SK-N-SH (cell line): ENCODE data around the gene AKAP6. TPM values are rescaled to one million over a fixed set of nuclear protein-coding genes. Genes with fewer than 3 reads are reported as not detected.

Experiments
- CTCF ChIA-PET: fragments of 300-600, 350-600 bp; formaldehyde crosslinking; extraction: SDS; loops from one replicate; lab custom pipeline; 2021; lab: Yijun Ruan, JAX
- POLR2A ChIA-PET: fragments of 350-600 bp; sonication (Branson Sonifier 250); formaldehyde crosslinking; extraction: SDS; loops from one replicate; lab custom pipeline; 2020; ENCODE audit warnings: antibody characterized with exemption, inconsistent platforms; lab: Yijun Ruan, JAX
- DNase-seq: peaks from one replicate; pipeline ENCODE4 v3.0.0; 2012
- H2AFZ ChIP-seq: fragments of 200-600 bp; sonication (generic); 2 replicates; pipeline ENCODE4 v1.8.1; 2016; ENCODE audit warnings: antibody characterized with exemption, mild to moderate bottlenecking, low read depth
- H3F3A ChIP-seq: fragments of 200-600 bp; sonication (generic); replicated peaks from 2 replicates; pipeline ENCODE3; 2016; ENCODE audit warnings: antibody characterized with exemption, mild to moderate bottlenecking; ENCODE audit not compliant: insufficient read depth
- H3K27ac ChIP-seq, 2 experiments: fragments of 200-500 bp in 1 of 2; fragments of 200-600 bp in 1 of 2; sonication (Bioruptor generic) in 1 of 2; sonication (generic), shearing (Covaris generic) in 1 of 2; 2 replicates each; pipeline versions ENCODE4 v1.5.1 to v1.6.1; 2014 to 2016; ENCODE audit warnings: low read depth in 2 of 2, inconsistent platforms in 1 of 2, low read length in 1 of 2, mild to moderate bottlenecking in 1 of 2, mixed read lengths in 1 of 2
- H3K27me3 ChIP-seq: fragments of 200-600 bp; sonication (generic), shearing (Covaris generic); 2 replicates; pipeline ENCODE4 v1.6.1; 2016; ENCODE audit warnings: mixed run types; ENCODE audit not compliant: insufficient read depth
- H3K36me3 ChIP-seq, 2 experiments: fragments of 200-500 bp in 1 of 2; fragments of 200-600 bp in 1 of 2; sonication (Bioruptor generic) in 1 of 2; sonication (generic) in 1 of 2; replicated peaks in 1 of 2; 2 replicates each; pipeline versions ENCODE3 to v1.5.1; 2014 to 2016; ENCODE audit warnings: low read length in 1 of 2, mild to moderate bottlenecking in 1 of 2; ENCODE audit not compliant: insufficient read depth in 2 of 2, control insufficient read depth in 1 of 2
- H3K4me1 ChIP-seq, 2 experiments: fragments of 200-500 bp in 1 of 2; fragments of 200-600 bp in 1 of 2; sonication (Bioruptor generic) in 1 of 2; sonication (generic), shearing (Covaris generic) in 1 of 2; 2 replicates each; pipeline versions ENCODE4 v1.5.1 to v1.6.1; 2014 to 2016; ENCODE audit warnings: low read depth in 1 of 2, low read length in 1 of 2, mixed run types in 1 of 2; ENCODE audit not compliant: insufficient read depth in 2 of 2, control insufficient read depth in 1 of 2
- H3K4me2 ChIP-seq: fragments of 200-600 bp; sonication (generic), shearing (Covaris generic); 2 replicates; pipeline ENCODE4 v1.6.1; 2017; ENCODE audit warnings: mixed run types
- H3K4me3 ChIP-seq, 2 experiments: fragments of 200-500 bp in 1 of 2; fragments of 200-600 bp in 1 of 2; sonication (Bioruptor generic) in 1 of 2; sonication (generic), shearing (Covaris generic) in 1 of 2; 2 replicates each; pipeline versions ENCODE4 v1.5.1 to v1.8.1; 2014 to 2016; ENCODE audit warnings: low read depth in 2 of 2, inconsistent platforms in 1 of 2, low read length in 1 of 2, mild to moderate bottlenecking in 1 of 2, mixed read lengths in 1 of 2, moderate library complexity in 1 of 2
- H3K79me2 ChIP-seq: fragments of 200-600 bp; sonication (generic); 2 replicates; pipeline ENCODE4 v1.8.1; 2017; ENCODE audit warnings: mild to moderate bottlenecking; ENCODE audit not compliant: insufficient read depth
- H3K9ac ChIP-seq: fragments of 200-600 bp; sonication (generic); 2 replicates; pipeline ENCODE4 v1.6.1; 2017; ENCODE audit warnings: mixed run types
- H3K9me2 ChIP-seq: fragments of 200-600 bp; sonication (generic); 2 replicates; pipeline ENCODE4 v1.6.1; 2017; ENCODE audit warnings: mixed run types
- H3K9me3 ChIP-seq: fragments of 200-600 bp; sonication (generic); 2 replicates; pipeline ENCODE4 v1.6.1; 2017; ENCODE audit warnings: mixed run types, mild to moderate bottlenecking, moderate library complexity
- H4K20me1 ChIP-seq: fragments of 200-600 bp; sonication (generic); 2 replicates; pipeline ENCODE4 v1.6.1; 2017; ENCODE audit warnings: mild to moderate bottlenecking, mixed run types; ENCODE audit not compliant: insufficient read depth
- ELF1 ChIP-seq: IDR thresholded peaks from 2 replicates; pipeline ENCODE4 v1.4.0; 2012
- EP300 ChIP-seq, 2 experiments: IDR thresholded peaks; 2 replicates each; pipeline versions ENCODE4 v1.4.0 to v1.6.1; 2012; ENCODE audit warnings: borderline replicate concordance in 1 of 2, low read depth in 1 of 2, low read length in 1 of 2
- EZH2phosphoT487 ChIP-seq: fragments of 200-600 bp; sonication (generic); IDR thresholded peaks from 2 replicates; pipeline ENCODE4 v1.6.1; 2017; ENCODE audit warnings: low read depth, mixed run types, mild to moderate bottlenecking, antibody characterized with exemption, moderate library complexity, borderline replicate concordance
- FOSL2 ChIP-seq: IDR thresholded peaks from 2 replicates; pipeline ENCODE4 v1.4.0; 2012; ENCODE audit warnings: low read depth, mild to moderate bottlenecking, moderate library complexity, borderline replicate concordance
- IRF3 ChIP-seq: fragments of 150-350 bp; IDR thresholded peaks from 2 replicates; pipeline ENCODE4 v1.6.1; 2016; ENCODE audit warnings: mild to moderate bottlenecking, low read depth, low read length
- JUND ChIP-seq: IDR thresholded peaks from 2 replicates; pipeline ENCODE4 v1.4.0; 2012
- MAX ChIP-seq: IDR thresholded peaks from 2 replicates; pipeline ENCODE4 v1.4.0; 2012; ENCODE audit warnings: low read depth
- NRF1 ChIP-seq: IDR thresholded peaks from 2 replicates; pipeline ENCODE4 v1.6.1; 2012; ENCODE audit warnings: low read depth, mild to moderate bottlenecking, low read length
- PBX3 ChIP-seq: IDR thresholded peaks from 2 replicates; pipeline ENCODE4; 2012
- POLR2AphosphoS5 ChIP-seq: IDR thresholded peaks from 2 replicates; pipeline ENCODE4 v1.6.1; 2012; ENCODE audit warnings: low read depth, low read length
- RCOR1 ChIP-seq: fragments of 150-350 bp; IDR thresholded peaks from 2 replicates; pipeline ENCODE4 v1.6.1; 2017; ENCODE audit warnings: antibody characterized with exemption, low read length
- REST ChIP-seq: IDR thresholded peaks from 2 replicates; pipeline ENCODE4 v1.6.1; 2012; ENCODE audit warnings: mild to moderate bottlenecking, low read depth, low read length, moderate library complexity
- RFX5 ChIP-seq: IDR thresholded peaks from 2 replicates; pipeline ENCODE4 v1.6.1; 2012; ENCODE audit warnings: mild to moderate bottlenecking, improper control_type of control experiment, low read length
- USF2 ChIP-seq: fragments of 150-350 bp; IDR thresholded peaks from 2 replicates; pipeline ENCODE4 v1.6.1; 2017; ENCODE audit warnings: antibody characterized with exemption, low read length, low read depth, borderline replicate concordance
- YY1 ChIP-seq: IDR thresholded peaks from 2 replicates; pipeline ENCODE4 v1.4.0; 2012; ENCODE audit warnings: low read depth, mild to moderate bottlenecking
- ZBTB33 ChIP-seq: IDR thresholded peaks from 2 replicates; pipeline ENCODE4 v1.4.0; 2012; ENCODE audit warnings: low read depth, borderline replicate concordance
- WGBS: methylation state at CpG from one replicate; pipeline ENCODE4 v1.1.6; 2017; ENCODE audit warnings: low lambda C conversion rate; 5-methylcytosine and 5-hydroxymethylcytosine counted together
- polyA plus RNA-seq, 3 experiments: library from polyadenylated mRNA; depleted of rRNA; stranded (reverse); fragments of >200 nt; gene quantifications; 2 replicates each; pipeline ENCODE4 v1.2.3, GENCODE V29; 2012

AKAP6 gene
- polyA plus RNA-seq, 1 of the 3 experiments (the other 2 are of a cell fraction) = 1.7 TPM

GRCh38 chr14:32472512-32473463 is 143.7 kb downstream of the AKAP6 start (continued):
- TF ChIP-seq REST (no peak), EP300 (IDR thresholded peaks at IDR 0.05; ENCODE audit: borderline replicate concordance in 1 of 2, low read depth in 1 of 2, low read length in 1 of 2) (peak in 1 of 2 experiments; percentile 80; a peak in 1 of 4 replicates), JUND (peak; percentile 62; the same call in 1 of the 2 replicates), ELF1 (no peak), POLR2AphosphoS5 (peak; percentile 59), USF2 (no peak), YY1 (0 out of 2 replicates have a peak, but pooled peaks have one; percentile 37)
- TF ChIP-seq, all 33 proteins: peak for 11

GRCh38 chr14:32473464-32473855 is 144.4 kb downstream of the AKAP6 start:
- Histone ChIP-seq H3K79me2 (no peaks in the 10 kb centered on the region; the same call in 1 of the 2 replicates), H3K9ac (peak overlapping the region; percentile 85), H3K9me2 (no peaks in the 10 kb centered on the region), H4K20me1 (no peaks in the 10 kb centered on the region), H3K4me1 (peaks cover 20 to 54% of the 10 kb centered on the region in 2 experiments), H3K36me3 (no peaks in the 10 kb centered on the region), H2AFZ (peak overlapping the region; percentile 53), H3K27ac (peak overlapping the region; percentile 90 to 98), H3K4me3 (no peak overlapping the region), H3K9me3 (no peaks in the 10 kb centered on the region), H3K4me2 (peak overlapping the region; percentile 60), H3F3A (peaks cover 57% of the 10 kb centered on the region), H3K27me3 (no peaks in the 10 kb centered on the region)
- ChIA-PET CTCF (interaction anchor here (1.1 to 6.9 kb wide), 3 partner anchors 87 to 400 kb away, joined by 4 to 64 read pairs (median 10); no protein-coding TSS in a partner anchor), POLR2A (no interaction called here)
- no peak for TF ChIP-seq RCOR1
- 0 out of 2 replicates have a peak, but pooled peaks have one; percentile 6 for TF ChIP-seq PBX3
- no peak for TF ChIP-seq USF2
- TF ChIP-seq IRF3 = no peak
- TF ChIP-seq YY1 = no peak
- no peak for TF ChIP-seq RFX5
- TF ChIP-seq FOSL2 = 0 out of 2 replicates have a peak, but pooled peaks have one; percentile 2
- TF ChIP-seq MAX = no peak
- TF ChIP-seq ZBTB33 = no peak
- no peak for TF ChIP-seq NRF1
- TF ChIP-seq EZH2phosphoT487 = no peak
- no peak for DNase-seq
- 59% methylated on average over 3 of the region's 3 CpGs for WGBS
